GM13976 (cell line): ENCODE measurements around the gene IL21R.
A peak's percentile ranks its signal among the peaks of the same experiment; 100 is the strongest.

Experiments
- DNase-seq: peaks from one replicate; pipeline ENCODE4 v3.0.0; 2012; ENCODE audit warnings: low spot score
- in situ Hi-C: fragments of 300-500 bp; cut with MboI; formaldehyde crosslinking; loops from one replicate; pipeline ENCODE4 v1.12.0; 2022; ENCODE audit warnings: low sequenced_read_pairs, mixed read lengths, inconsistent platforms; ENCODE audit not compliant: unreplicated experiment
- TF ChIP-seq, protein P1 (sequence below): IDR thresholded peaks from 2 replicates; pipeline ENCODE4 v1.5.1; 2012; ENCODE audit warnings: borderline replicate concordance, mild to moderate bottlenecking; ENCODE audit not compliant: insufficient read depth; ENCODE audit errors: extremely low read depth, missing control alignments, control extremely low read depth

The IL21R gene

DNA sequence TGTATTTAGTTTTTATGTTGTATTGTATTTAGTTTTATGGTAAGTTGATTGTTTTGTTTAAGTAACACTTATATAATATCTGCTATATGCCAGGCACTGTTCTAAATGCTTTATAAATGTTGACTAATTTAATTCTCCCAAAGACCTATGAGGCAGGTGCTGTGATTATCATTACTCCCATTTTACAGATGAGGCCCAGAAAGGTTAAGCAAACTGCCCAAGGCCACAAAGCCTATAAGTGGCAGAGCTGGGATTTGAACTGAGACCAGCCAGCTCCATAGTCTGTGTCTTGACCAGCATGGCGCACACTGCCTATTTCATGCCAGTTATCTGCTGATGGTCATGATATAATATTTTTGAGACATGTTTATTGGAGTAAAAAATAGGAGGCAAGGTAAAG is 24.0 kb downstream of the IL21R start:
- no peak for DNase-seq
- in situ Hi-C loops, result no loop called here
- TF ChIP-seq, protein P1, sequence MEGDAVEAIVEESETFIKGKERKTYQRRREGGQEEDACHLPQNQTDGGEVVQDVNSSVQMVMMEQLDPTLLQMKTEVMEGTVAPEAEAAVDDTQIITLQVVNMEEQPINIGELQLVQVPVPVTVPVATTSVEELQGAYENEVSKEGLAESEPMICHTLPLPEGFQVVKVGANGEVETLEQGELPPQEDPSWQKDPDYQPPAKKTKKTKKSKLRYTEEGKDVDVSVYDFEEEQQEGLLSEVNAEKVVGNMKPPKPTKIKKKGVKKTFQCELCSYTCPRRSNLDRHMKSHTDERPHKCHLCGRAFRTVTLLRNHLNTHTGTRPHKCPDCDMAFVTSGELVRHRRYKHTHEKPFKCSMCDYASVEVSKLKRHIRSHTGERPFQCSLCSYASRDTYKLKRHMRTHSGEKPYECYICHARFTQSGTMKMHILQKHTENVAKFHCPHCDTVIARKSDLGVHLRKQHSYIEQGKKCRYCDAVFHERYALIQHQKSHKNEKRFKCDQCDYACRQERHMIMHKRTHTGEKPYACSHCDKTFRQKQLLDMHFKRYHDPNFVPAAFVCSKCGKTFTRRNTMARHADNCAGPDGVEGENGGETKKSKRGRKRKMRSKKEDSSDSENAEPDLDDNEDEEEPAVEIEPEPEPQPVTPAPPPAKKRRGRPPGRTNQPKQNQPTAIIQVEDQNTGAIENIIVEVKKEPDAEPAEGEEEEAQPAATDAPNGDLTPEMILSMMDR, result no peak

DNA sequence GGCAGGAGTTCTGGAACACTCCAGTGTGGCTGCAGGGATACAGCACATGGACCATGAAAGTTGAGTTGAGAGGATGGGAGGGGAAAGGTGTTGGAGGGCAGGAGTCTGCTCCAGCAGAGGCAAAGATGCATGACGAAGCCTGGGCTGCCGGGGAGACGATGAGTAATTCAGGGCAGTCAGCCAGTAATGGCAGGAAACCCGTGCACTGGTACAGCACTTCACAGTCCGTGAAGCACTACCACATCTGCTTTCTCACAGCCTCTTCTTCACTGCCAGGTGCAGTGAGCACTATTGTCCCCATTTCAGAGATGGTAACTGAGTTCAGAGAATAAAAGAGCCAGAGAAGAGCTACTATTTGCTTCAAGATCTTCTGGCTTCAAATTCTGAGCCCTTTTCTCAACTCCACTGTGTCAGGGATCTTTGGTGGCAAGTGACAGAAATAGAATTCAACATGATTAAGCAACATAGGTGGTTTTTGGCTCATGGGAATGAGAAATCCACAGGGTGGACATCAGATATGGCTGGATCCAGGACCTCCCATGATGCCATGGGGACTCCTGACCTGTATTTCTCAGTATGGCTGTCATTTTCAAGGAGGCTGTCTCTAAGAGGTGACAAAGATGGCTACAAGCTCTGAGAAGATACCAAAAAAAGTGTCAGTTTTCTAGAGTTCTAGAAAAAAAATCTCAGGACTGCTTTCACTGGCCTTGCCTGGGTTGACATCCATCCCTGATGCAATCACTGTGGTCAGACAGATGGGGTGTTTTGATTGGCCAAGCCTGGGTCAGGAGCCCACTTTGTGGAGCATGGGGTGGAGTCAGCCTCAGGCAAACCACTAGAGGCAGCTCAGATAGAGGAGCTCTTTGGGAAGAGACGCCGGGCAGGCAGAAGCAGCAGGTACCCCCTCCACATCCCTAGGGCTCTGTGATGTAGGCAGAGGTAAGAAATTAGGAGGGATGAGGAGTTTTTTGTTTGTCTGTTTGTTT is 24.7 kb downstream of the IL21R start:
- TF ChIP-seq, protein P1, result no peak
- in situ Hi-C loops, result no loop called here
- peak; percentile 81 for DNase-seq

DNA sequence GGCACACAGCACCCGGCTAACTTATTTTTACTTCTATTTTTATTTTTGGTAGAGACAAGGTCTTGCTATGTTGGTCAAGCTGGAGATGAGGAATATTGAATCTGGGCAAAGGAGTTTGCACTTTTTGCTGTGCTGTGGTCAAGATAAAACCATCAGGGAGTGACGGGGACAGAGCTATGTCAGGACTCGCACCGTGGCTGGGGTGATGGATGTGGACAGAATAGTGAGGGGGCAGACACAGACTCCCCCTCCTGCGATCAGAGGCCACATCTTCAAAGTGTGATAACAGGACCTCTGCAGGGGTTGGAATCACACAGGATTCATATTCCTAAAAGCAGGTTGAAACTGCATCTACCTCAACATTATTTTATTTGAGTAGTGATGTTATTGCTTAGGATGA is 25.6 kb downstream of the IL21R start:
- in situ Hi-C loops, result no loop called here
- DNase-seq, result no peak
- TF ChIP-seq, protein P1, result no peak

DNA sequence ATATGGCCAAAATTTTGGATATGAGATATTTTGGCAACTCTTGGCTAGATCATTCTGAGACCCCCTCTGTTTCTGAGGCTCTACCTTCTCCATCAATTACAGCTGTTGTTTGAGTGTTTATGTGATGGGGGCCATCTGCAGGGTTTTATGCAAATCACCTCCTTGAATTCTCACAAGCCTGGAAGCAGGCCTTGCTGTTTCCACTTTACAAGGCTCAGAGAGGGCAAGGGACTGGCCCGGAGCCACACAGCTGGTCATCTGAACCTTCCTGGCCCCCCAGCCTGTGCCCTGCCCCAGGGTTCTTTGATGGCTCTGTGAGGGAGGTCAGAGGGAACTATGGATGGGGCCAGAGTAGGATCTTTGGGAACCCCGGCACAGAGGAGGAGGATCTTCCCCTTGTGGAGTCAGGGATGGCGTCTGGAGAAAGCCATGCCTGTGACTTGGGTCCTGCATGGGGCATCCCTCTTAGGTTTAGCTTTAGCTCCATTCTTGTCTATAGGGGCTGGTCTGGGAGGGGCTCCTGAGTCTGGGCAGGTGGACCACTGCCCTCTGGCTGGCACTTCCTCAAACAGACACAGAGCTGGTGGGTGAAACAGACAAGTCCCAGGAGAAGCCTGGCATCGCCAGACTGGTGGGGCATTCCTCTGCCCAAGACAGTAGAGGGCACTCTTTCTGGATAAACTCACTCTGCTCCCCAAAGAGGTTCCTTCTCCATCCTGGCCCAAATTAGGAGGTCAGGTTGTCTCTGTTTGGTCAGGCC is 26.2 kb downstream of the IL21R start:
- in situ Hi-C loops, result no loop called here
- no peak for DNase-seq
- TF ChIP-seq, protein P1, result no peak

DNA sequence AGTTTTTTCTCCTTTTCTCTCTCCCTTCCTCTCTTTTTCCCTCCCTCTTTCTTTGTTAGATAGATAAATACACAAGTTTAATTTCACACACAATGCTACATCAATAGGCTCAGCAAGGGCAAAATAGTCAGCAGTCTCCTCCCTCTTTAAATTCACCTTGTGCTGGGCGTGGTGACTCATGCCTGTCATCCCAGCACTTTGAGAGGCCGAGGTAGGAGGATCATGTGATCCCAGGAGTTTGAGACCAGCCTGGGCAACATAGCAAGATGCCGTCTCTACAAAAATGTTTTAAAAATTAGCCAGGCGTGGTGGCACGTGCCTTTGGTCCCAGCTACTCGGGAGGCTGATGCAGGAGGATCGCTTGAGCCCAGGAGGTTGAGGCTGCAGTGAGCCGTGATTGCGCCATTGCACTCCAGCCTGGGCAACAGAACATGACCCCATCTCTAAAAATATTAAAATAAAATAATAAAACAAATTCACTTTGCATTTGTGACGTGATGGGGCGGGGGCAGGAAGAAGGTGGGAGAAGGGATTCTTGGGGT is 27.4 kb downstream of the IL21R start:
- TF ChIP-seq, protein P1, result no peak
- in situ Hi-C loops, result no loop called here
- no peak for DNase-seq

DNA sequence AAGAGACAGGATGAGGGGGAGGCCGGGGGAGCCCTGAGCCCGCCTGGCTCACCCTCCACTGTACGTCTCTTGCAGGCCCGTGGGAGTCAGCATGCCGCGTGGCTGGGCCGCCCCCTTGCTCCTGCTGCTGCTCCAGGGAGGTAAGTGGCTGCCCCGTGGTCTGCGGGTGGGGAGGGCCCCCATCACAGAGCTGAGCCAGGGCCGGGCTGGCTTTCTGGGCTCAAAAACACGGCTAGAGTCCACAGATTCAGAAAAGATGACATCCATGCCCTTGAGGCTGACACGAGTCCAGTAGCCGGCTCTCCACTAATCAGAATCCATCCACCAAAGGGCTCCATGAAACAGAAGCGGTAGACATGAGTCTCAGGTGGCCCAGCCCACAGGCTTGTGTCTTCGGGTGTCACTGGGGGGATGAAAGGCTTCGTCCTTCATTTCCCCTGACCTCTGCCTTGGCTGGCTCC is 28.0 kb downstream of the IL21R start:
- DNase-seq, result peak; percentile 41
- in situ Hi-C loops, result no loop called here
- TF ChIP-seq, protein P1, result no peak
